ENCODE results near the gene PPARD.
"Not testable (repeated sequence)": the region's sequence is repeated elsewhere in the genome, so short reads cannot be mapped to it uniquely, and the experiment has no call there.

PPARD gene

GRCh38 chr6:35413911-35414310 lies 71.6 kb downstream of the PPARD start:
- no peak overlapping the region for H3K27ac Mint-ChIP-seq
- no peaks in the 10 kb centered on the region for H3K9me3 Mint-ChIP-seq
- no peak overlapping the region for H3K4me3 Mint-ChIP-seq
- no peaks in the 10 kb centered on the region for H3K27me3 Mint-ChIP-seq (ENCODE audit: low read depth)
- H3K36me3 Mint-ChIP-seq (ENCODE audit: low read depth) = peaks cover 30% of the 10 kb centered on the region
- H3K4me1 Mint-ChIP-seq (ENCODE audit: low read depth) = peaks cover 58% of the 10 kb centered on the region

DNA sequence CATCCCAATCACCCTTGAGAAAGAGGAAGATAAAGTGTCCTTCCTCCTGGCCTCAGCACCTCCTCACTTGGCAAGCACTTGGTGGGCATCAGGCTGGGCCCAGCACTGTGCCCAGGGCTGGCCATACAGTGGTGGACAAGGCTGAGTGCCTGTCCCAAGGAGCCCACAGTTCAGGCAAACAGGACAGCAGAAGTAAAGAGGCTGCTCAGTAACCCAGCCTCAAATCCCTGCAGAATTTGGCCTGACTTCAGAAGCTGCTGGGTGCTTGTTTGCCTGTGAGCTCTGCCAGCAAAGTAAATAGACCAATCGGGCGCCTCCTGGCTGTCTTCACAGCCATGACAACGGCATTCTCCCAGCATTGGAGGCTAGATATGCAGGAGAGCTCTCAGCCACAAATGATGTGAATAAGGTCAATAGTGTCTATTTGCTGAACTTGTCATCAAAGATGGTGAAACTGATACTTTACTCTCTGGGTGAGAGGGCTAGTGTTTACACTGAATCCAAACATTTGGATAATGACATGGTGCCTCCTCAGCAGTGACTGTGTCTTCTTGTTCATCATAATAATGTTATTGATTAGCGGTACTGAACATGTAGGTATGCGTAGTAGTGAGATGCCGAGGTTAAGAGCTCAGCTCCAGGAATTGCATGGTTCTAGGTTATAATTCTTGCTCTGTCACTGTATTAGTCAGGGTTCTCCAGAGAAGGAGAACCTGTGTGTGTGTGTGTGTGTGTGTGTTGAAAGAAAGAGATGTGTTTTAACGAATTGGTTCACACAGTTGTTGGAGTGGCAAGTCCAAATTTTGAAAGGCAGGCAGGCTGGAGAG lies 72.9 kb downstream of the PPARD start:
- no peaks in the 10 kb centered on the region for H3K9me3 Mint-ChIP-seq
- H3K36me3 Mint-ChIP-seq (ENCODE audit: low read depth) = peaks cover 32% of the 10 kb centered on the region
- peak overlapping the region; percentile 41 for H3K27ac Mint-ChIP-seq
- no peaks in the 10 kb centered on the region for H3K27me3 Mint-ChIP-seq (ENCODE audit: low read depth)
- H3K4me3 Mint-ChIP-seq = no peak overlapping the region
- H3K4me1 Mint-ChIP-seq (ENCODE audit: low read depth) = peaks cover 59% of the 10 kb centered on the region

- Mint-ChIP-seq H3K27me3 (ENCODE audit: low read depth) (no peaks in the 10 kb centered on the region), H3K9me3 (no peaks in the 10 kb centered on the region), H3K4me3 (peak overlapping the region; percentile 23), H3K4me1 (ENCODE audit: low read depth) (peaks cover 45% of the 10 kb centered on the region), H3K27ac (peak overlapping the region; percentile 80), H3K36me3 (ENCODE audit: low read depth) (peaks cover 22% of the 10 kb centered on the region)
These were observed 75.8 kb downstream of the PPARD start for GRCh38 chr6:35417979-35418661.

GRCh38 chr6:35419417-35419816 lies 77.1 kb downstream of the PPARD start:
- Mint-ChIP-seq H3K9me3 (no peaks in the 10 kb centered on the region), H3K27ac (peak overlapping the region; percentile 80), H3K27me3 (ENCODE audit: low read depth) (no peaks in the 10 kb centered on the region), H3K4me3 (no peak overlapping the region), H3K4me1 (ENCODE audit: low read depth) (peaks cover 39% of the 10 kb centered on the region), H3K36me3 (ENCODE audit: low read depth) (peaks cover 18% of the 10 kb centered on the region)

DNA sequence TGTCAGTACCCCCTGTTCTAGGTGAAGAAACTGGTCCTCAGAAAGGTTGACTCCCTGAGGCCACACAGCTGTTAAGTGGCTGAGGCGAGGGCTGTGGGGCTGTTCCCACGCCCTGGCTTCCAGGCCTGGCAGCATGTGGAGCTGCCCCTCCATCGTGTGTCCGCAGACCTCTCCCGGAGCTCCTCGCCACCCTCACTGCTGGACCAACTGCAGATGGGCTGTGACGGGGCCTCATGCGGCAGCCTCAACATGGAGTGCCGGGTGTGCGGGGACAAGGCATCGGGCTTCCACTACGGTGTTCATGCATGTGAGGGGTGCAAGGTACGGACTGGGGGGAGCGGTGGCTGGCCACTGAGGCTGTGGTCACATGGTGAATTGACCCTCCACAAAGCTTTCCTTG lies 77.6 kb downstream of the PPARD start:
- Mint-ChIP-seq H3K4me3 (no peak overlapping the region), H3K27me3 (ENCODE audit: low read depth) (no peaks in the 10 kb centered on the region)

GRCh38 chr6:35425284-35425683 lies 82.9 kb downstream of the PPARD start:
- H3K27ac Mint-ChIP-seq = no peak overlapping the region
- H3K4me1 Mint-ChIP-seq (ENCODE audit: low read depth) = peaks cover 5% of the 10 kb centered on the region
- H3K36me3 Mint-ChIP-seq (ENCODE audit: low read depth) = peaks cover 36% of the 10 kb centered on the region

More for the DNA sequence above, 77.6 kb downstream of the PPARD start:
- Mint-ChIP-seq H3K27ac (peak overlapping the region; percentile 80), H3K4me1 (ENCODE audit: low read depth) (peaks cover 35% of the 10 kb centered on the region), H3K36me3 (ENCODE audit: low read depth) (peaks cover 23% of the 10 kb centered on the region), H3K9me3 (no peaks in the 10 kb centered on the region)

DNA sequence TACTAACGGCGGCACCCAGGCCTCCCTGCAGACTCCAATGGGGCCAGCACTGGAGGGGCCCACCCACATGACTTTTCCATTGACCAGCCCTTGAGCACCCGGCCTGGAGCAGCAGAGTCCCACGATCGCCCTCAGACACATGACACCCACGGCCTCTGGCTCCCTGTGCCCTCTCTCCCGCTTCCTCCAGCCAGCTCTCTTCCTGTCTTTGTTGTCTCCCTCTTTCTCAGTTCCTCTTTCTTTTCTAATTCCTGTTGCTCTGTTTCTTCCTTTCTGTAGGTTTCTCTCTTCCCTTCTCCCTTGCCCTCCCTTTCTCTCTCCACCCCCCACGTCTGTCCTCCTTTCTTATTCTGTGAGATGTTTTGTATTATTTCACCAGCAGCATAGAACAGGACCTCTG lies 83.7 kb downstream of the PPARD start:
- Mint-ChIP-seq H3K4me3 (no peak overlapping the region), H3K27ac (no peak overlapping the region), H3K9me3 (peaks cover 21% of the 10 kb centered on the region), H3K4me1 (ENCODE audit: low read depth) (peaks cover 3% of the 10 kb centered on the region), H3K36me3 (ENCODE audit: low read depth) (peaks cover 34% of the 10 kb centered on the region), H3K27me3 (ENCODE audit: low read depth) (no peaks in the 10 kb centered on the region)

More at GRCh38 chr6:35425284-35425683, 82.9 kb downstream of the PPARD start:
- Mint-ChIP-seq H3K4me3 (no peak overlapping the region), H3K27me3 (ENCODE audit: low read depth) (no peaks in the 10 kb centered on the region), H3K9me3 (peaks cover 18% of the 10 kb centered on the region)

DNA sequence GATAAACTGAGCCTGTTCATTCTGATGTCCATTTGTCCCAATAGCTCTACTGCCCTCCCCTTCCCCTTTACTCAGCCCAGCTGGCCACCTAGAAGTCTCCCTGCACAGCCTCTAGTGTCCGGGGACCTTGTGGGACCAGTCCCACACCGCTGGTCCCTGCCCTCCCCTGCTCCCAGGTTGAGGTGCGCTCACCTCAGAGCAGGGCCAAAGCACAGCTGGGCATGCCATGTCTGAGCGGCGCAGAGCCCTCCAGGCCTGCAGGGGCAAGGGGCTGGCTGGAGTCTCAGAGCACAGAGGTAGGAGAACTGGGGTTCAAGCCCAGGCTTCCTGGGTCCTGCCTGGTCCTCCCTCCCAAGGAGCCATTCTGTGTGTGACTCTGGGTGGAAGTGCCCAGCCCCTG lies 85.1 kb downstream of the PPARD start:
- Mint-ChIP-seq H3K36me3 (ENCODE audit: low read depth) (peaks cover 31% of the 10 kb centered on the region), H3K27me3 (ENCODE audit: low read depth) (no peaks in the 10 kb centered on the region), H3K9me3 (peaks cover 21% of the 10 kb centered on the region), H3K4me3 (no peak overlapping the region), H3K4me1 (ENCODE audit: low read depth) (peaks cover 3% of the 10 kb centered on the region), H3K27ac (no peak overlapping the region)

DNA sequence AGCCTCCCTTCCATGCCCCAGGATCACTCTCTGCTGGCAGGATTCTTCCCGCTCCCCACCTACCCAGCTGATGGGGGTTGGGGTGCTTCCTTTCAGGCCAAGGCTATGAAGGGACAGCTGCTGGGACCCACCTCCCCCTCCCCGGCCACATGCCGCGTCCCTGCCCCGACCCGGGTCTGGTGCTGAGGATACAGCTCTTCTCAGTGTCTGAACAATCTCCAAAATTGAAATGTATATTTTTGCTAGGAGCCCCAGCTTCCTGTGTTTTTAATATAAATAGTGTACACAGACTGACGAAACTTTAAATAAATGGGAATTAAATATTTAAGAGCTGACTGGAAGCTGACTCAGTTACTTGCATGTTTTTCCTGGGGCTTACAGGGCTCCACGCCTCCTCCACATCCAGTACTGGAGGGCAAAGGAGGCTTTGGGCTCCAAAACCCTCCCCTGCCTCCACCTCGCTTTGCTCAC lies 85.5 kb downstream of the PPARD start:
- H3K4me3 Mint-ChIP-seq = no peak overlapping the region
- H3K36me3 Mint-ChIP-seq (ENCODE audit: low read depth) = peaks cover 31% of the 10 kb centered on the region
- H3K4me1 Mint-ChIP-seq (ENCODE audit: low read depth) = peaks cover 3% of the 10 kb centered on the region

DNA sequence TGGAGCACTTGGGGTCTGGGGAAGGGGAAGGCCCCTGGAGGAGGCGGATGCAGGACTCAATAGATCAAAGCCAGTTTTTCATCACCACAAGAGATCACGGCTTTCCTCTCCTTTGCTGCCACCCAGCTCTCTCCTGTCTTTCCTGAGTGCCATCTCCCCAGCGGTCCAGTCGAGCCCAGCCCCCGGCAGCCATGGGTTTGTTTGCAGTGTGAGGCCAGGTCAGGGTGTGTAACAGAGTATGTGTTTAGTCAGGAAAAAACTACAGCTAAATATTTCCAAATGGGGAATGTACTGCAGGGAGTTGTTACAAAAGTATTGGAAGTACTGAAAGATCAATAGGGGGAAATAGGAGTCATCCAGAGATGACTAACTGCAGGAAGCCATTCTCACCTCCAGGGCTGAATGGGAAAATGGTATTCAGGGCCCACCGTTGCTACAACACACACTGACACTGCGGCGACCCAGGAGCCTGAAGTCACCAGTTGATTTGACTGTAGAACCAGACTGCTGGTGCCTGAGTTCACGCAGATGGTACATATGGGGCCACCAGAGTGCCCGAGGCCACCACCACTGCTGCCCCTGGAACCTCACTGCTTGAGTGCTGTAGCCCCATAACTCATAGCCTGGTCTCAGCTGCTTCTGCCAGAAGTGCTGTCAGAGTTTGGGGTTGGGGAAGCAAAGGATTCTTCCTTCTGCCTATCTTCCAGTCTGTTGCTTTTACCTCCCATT lies 86.2 kb downstream of the PPARD start:
- Mint-ChIP-seq H3K36me3 (ENCODE audit: low read depth) (peaks cover 31% of the 10 kb centered on the region), H3K9me3 (peaks cover 21% of the 10 kb centered on the region), H3K4me3 (no peak overlapping the region), H3K27me3 (ENCODE audit: low read depth) (no peaks in the 10 kb centered on the region), H3K4me1 (ENCODE audit: low read depth) (peaks cover 3% of the 10 kb centered on the region), H3K27ac (no peak overlapping the region)

More for the DNA sequence above, 85.5 kb downstream of the PPARD start:
- Mint-ChIP-seq H3K9me3 (peaks cover 21% of the 10 kb centered on the region), H3K27ac (no peak overlapping the region), H3K27me3 (ENCODE audit: low read depth) (no peaks in the 10 kb centered on the region)

GRCh38 chr6:35429463-35429862 lies 87.1 kb downstream of the PPARD start:
- Mint-ChIP-seq H3K27ac (no peak overlapping the region), H3K9me3 (peaks cover 21% of the 10 kb centered on the region), H3K36me3 (ENCODE audit: low read depth) (peaks cover 31% of the 10 kb centered on the region)

DNA sequence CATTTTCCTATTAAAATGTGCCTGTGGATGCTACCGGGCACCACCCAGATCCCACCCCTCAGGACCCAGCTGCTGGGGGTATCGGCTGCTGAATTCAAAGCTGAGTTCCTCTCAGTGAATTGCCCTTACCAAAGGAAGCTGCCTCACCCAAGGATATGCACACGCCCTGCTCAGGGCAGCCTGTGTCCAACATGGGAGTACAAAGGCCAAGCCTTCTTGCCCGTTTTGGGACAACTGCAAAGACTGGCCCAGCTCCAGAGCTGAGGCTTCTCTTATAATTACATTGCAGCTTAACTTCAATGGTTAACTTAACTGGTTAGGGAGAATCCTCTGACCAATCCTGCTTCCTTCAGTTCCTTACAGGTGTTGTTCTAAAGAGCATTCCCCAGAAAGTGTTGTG lies 89.9 kb downstream of the PPARD start:
- Mint-ChIP-seq H3K4me1 (ENCODE audit: low read depth) (no peaks in the 10 kb centered on the region), H3K36me3 (ENCODE audit: low read depth) (peaks cover 15% of the 10 kb centered on the region), H3K27me3 (ENCODE audit: low read depth) (no peaks in the 10 kb centered on the region), H3K9me3 (peaks cover 21% of the 10 kb centered on the region), H3K4me3 (no peak overlapping the region), H3K27ac (no peak overlapping the region)

More at GRCh38 chr6:35429463-35429862, 87.1 kb downstream of the PPARD start:
- peaks cover 3% of the 10 kb centered on the region for H3K4me1 Mint-ChIP-seq (ENCODE audit: low read depth)
- no peaks in the 10 kb centered on the region for H3K27me3 Mint-ChIP-seq (ENCODE audit: low read depth)
- H3K4me3 Mint-ChIP-seq = no peak overlapping the region

DNA sequence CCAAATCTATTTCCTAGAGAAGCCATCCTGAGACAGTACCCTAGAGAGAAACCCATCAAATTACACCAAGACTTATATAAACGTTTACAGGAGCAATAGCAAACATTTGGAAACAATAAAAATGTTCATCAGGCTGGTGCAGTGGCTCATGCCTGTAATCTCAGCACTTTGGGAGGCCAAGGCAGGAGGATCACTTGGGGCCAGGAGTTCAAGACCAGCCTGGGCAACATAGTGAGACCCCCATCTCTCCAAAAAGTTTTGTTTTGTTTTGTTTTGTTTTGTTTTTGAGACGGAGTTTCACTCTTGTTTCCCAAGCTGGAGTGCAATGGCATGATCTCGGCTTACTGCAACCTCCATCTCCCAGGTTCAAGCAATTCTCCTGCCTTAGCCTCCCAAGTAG lies 90.3 kb downstream of the PPARD start:
- peaks cover 15% of the 10 kb centered on the region for H3K36me3 Mint-ChIP-seq (ENCODE audit: low read depth)

GRCh38 chr6:35435074-35435837 lies 92.9 kb downstream of the PPARD start:
- H3K4me3 Mint-ChIP-seq = no peak overlapping the region
- H3K27me3 Mint-ChIP-seq (ENCODE audit: low read depth) = no peaks in the 10 kb centered on the region
- H3K27ac Mint-ChIP-seq = no peak overlapping the region
- H3K36me3 Mint-ChIP-seq (ENCODE audit: low read depth) = no peaks in the 10 kb centered on the region
- peaks cover 3% of the 10 kb centered on the region for H3K9me3 Mint-ChIP-seq
- H3K4me1 Mint-ChIP-seq (ENCODE audit: low read depth) = no peaks in the 10 kb centered on the region

More for the DNA sequence above, 90.3 kb downstream of the PPARD start:
- not testable (repeated sequence) for H3K4me3 Mint-ChIP-seq; H3K4me1 Mint-ChIP-seq (ENCODE audit: low read depth); H3K27ac Mint-ChIP-seq; H3K27me3 Mint-ChIP-seq (ENCODE audit: low read depth)
- peaks cover 21% of the 10 kb centered on the region for H3K9me3 Mint-ChIP-seq
